H1 (cell line): Measurements from ENCODE around the gene STK16. TPM values are rescaled to one million over a fixed set of nuclear protein-coding genes. Genes with fewer than 3 reads are reported as not detected.

Experiments
- BCL11A ChIP-seq, 2 experiments: IDR thresholded peaks; one replicate each; pipeline ENCODE4 v1.6.1; 2011; ENCODE audit warnings: low read depth in 2 of 2, low read length in 2 of 2, mild to moderate bottlenecking in 2 of 2
- KDM4A ChIP-seq: IDR thresholded peaks from one replicate; pipeline ENCODE4 v1.7.1; 2012; ENCODE audit warnings: low read depth, mild to moderate bottlenecking, moderate library complexity, low read length, inconsistent platforms; ENCODE audit not compliant: severe bottlenecking
- polyA plus RNA-seq, 7 experiments: library from polyadenylated mRNA; depleted of rRNA in 3 of 7; stranded (reverse) in 5 of 7; unstranded in 2 of 7; fragments of >200 nt in 5 of 7; fragments of 200-250 nt in 2 of 7; gene quantifications; 1 replicate in 5 of 7; 2 replicates in 1 of 7; 4 replicates in 1 of 7; pipeline versions ENCODE4 v1.2.1 to v1.2.3, GENCODE V29; 2011 to 2013; ENCODE audit warnings: missing spikeins in 2 of 7, mixed read lengths in 2 of 7
- total RNA-seq: library from RNA; stranded (reverse); fragmentation: NEBNext Ultra II Directional; extraction: Animal tissue kit (Norgen Biotek cat#: 25700); gene quantifications from 2 replicates; pipeline ENCODE4 v1.2.1, GENCODE V29; 2021

Gene STK16
- total and polyA plus RNA-seq, 2 of the 8 experiments (the other 6 are each of a cell fraction or from before 2014, with no cell fraction given) = 21.3 to 51.4 TPM

DNA sequence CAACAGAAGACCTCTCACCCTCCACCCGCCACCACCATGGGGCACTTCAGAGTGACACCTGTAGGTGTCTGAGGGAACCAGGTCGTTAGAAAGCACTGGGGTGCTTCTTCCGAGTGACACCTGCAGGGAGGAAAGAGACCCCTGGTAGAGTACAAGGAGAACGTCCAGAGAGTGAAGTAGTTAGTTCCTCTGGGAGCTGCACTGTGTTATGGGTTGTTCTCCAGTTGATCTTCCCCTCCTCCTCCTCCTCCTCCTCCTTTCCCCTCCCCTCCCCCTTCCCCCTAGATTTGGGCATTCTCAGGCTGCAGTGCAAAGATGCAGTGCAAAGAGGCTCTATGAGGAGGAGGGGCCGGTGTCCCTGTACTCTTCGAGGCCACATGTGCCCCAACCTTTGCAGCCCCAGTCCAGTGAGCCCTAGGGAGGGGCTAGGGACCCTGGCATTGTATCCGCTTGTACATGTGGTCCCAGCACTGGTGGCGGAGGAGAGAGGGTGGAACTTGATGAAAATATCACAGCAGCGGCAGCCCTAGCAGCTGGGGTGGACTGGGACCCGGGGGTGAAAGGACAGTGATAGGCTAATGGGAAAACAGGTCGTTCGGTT, 34.7 kb downstream of the STK16 start (continued):
- TF ChIP-seq BCL11A (IDR thresholded peaks at IDR 0.05; ENCODE audit: low read depth in 2 of 2, low read length in 2 of 2) = no peak
- no peak for TF ChIP-seq KDM4A
